OCI-LY1 (cell line): ENCODE data around the gene ULBP2.
"Not testable (repeated sequence)": the region's sequence is repeated elsewhere in the genome, so short reads cannot be mapped to it uniquely, and the experiment has no call there.

ENCODE experiments used
- H2AFZ ChIP-seq: fragments of 200-600 bp; sonication (generic), shearing (Covaris generic); 2 replicates; pipeline ENCODE4 v1.6.0; 2014; ENCODE audit warnings: antibody characterized with exemption, mild to moderate bottlenecking, low read length
- H3F3A ChIP-seq: fragments of 200-600 bp; sonication (generic), shearing (Covaris generic); 2 replicates; pipeline ENCODE4 v1.6.0; 2014; ENCODE audit warnings: mild to moderate bottlenecking, antibody characterized with exemption, low read length, moderate library complexity; ENCODE audit not compliant: insufficient read depth
- H3K27ac ChIP-seq: fragments of 200-600 bp; sonication (generic); 2 replicates; pipeline ENCODE4 v1.5.1; 2014; ENCODE audit warnings: low read length, mixed run types, mild to moderate bottlenecking, low read depth; ENCODE audit not compliant: poor library complexity, severe bottlenecking
- H3K27me3 ChIP-seq: fragments of 200-600 bp; sonication (generic); 2 replicates; pipeline ENCODE4 v1.6.0; 2014; ENCODE audit warnings: antibody characterized with exemption, mild to moderate bottlenecking, low read length, moderate library complexity; ENCODE audit not compliant: insufficient read depth
- H3K36me3 ChIP-seq: fragments of 200-600 bp; sonication (generic); 2 replicates; pipeline ENCODE4 v1.6.1; 2014; ENCODE audit warnings: mild to moderate bottlenecking, antibody characterized with exemption, low read length, moderate library complexity, mixed read lengths; ENCODE audit not compliant: insufficient read depth
- H3K4me1 ChIP-seq: fragments of 200-600 bp; sonication (generic); 2 replicates; pipeline ENCODE4 v1.5.1; 2014; ENCODE audit warnings: mild to moderate bottlenecking, low read length, moderate library complexity; ENCODE audit not compliant: insufficient read depth, severe bottlenecking
- H3K4me2 ChIP-seq: fragments of 200-600 bp; sonication (generic), shearing (Covaris generic); 2 replicates; pipeline ENCODE4 v1.6.1; 2014; ENCODE audit warnings: low read length
- H3K4me3 ChIP-seq: fragments of 200-600 bp; sonication (generic); 2 replicates; pipeline ENCODE4 v1.5.1; 2014; ENCODE audit warnings: low read length, low read depth, mild to moderate bottlenecking, mixed read lengths; ENCODE audit not compliant: poor library complexity, severe bottlenecking
- H3K79me2 ChIP-seq: fragments of 200-600 bp; shearing (Covaris generic); 2 replicates; pipeline ENCODE4 v1.6.1; 2016; ENCODE audit warnings: mixed run types, low read length, mixed read lengths; ENCODE audit not compliant: insufficient read depth
- H3K9ac ChIP-seq: fragments of 200-600 bp; sonication (generic), shearing (Covaris generic); 2 replicates; pipeline ENCODE4 v1.6.1; 2014; ENCODE audit warnings: mild to moderate bottlenecking, low read length, mixed read lengths
- H3K9me2 ChIP-seq: fragments of 200-600 bp; sonication (generic), shearing (Covaris generic); 2 replicates; pipeline ENCODE4 v1.6.1; 2014; ENCODE audit warnings: low read depth, mild to moderate bottlenecking, low read length, mixed read lengths
- H3K9me3 ChIP-seq: fragments of 200-600 bp; shearing (Covaris generic); 2 replicates; pipeline ENCODE4 v1.6.1; 2014; ENCODE audit warnings: low read length, mixed read lengths
- H4K20me1 ChIP-seq: fragments of 200-600 bp; sonication (generic), shearing (Covaris generic); 2 replicates; pipeline ENCODE4 v1.6.0; 2016; ENCODE audit warnings: mild to moderate bottlenecking, low read length; ENCODE audit not compliant: insufficient read depth
- CTCF ChIP-seq: fragments of 200-600 bp; sonication (generic), shearing (Covaris generic); IDR thresholded peaks from 2 replicates; pipeline ENCODE4 v1.5.1; 2017; ENCODE audit warnings: mild to moderate bottlenecking, antibody characterized with exemption, low read length, moderate library complexity, mixed read lengths
- EZH2 ChIP-seq: fragments of 200-600 bp; sonication (generic), shearing (Covaris generic); IDR thresholded peaks from 2 replicates; pipeline ENCODE4 v1.8.0; 2017; ENCODE audit warnings: borderline replicate concordance, mixed run types, mild to moderate bottlenecking, antibody characterized with exemption, low read length, moderate library complexity, mixed read lengths

The ULBP2 gene

GRCh38 chr6:149910721-149911151, 31.1 kb upstream of the ULBP2 start:
- TF ChIP-seq CTCF: no peak
- TF ChIP-seq EZH2: no peak
- Histone ChIP-seq H3K4me2 (no peak overlapping the region), H3K9ac (no peak overlapping the region), H3K9me3 (no peaks in the 10 kb centered on the region), H3K36me3 (no peaks in the 10 kb centered on the region), H3K79me2 (no peaks in the 10 kb centered on the region), H3K27me3 (no peaks in the 10 kb centered on the region; the same call in 1 of the 2 replicates), H4K20me1 (no peaks in the 10 kb centered on the region), H3K9me2 (no peaks in the 10 kb centered on the region), H2AFZ (no peak overlapping the region), H3F3A (no peaks in the 10 kb centered on the region), H3K27ac (no peak overlapping the region), H3K4me3 (no peak overlapping the region), H3K4me1 (no peaks in the 10 kb centered on the region)

GRCh38 chr6:149912680-149913079, 29.1 kb upstream of the ULBP2 start:
- not testable (repeated sequence) for H3F3A ChIP-seq, H3K9me2 ChIP-seq, H3K4me1 ChIP-seq, H3K27ac ChIP-seq, H3K79me2 ChIP-seq, H3K4me3 ChIP-seq, H3K4me2 ChIP-seq, H3K9ac ChIP-seq, H3K27me3 ChIP-seq, H2AFZ ChIP-seq, H3K36me3 ChIP-seq, H3K9me3 ChIP-seq, H4K20me1 ChIP-seq

GRCh38 chr6:149913085-149913484, 28.7 kb upstream of the ULBP2 start:
- no peaks in the 10 kb centered on the region for H3K36me3 ChIP-seq
- H3K4me3 ChIP-seq: no peak overlapping the region
- no peak overlapping the region for H2AFZ ChIP-seq
- H4K20me1 ChIP-seq: no peaks in the 10 kb centered on the region
- H3K4me1 ChIP-seq: no peaks in the 10 kb centered on the region
- H3K9me2 ChIP-seq: no peaks in the 10 kb centered on the region
- no peaks in the 10 kb centered on the region for H3K79me2 ChIP-seq
- H3K27me3 ChIP-seq: no peaks in the 10 kb centered on the region; the same call in 1 of the 2 replicates
- H3F3A ChIP-seq: no peaks in the 10 kb centered on the region
- H3K9ac ChIP-seq: no peak overlapping the region
- no peak overlapping the region for H3K27ac ChIP-seq
- H3K4me2 ChIP-seq: no peak overlapping the region
- H3K9me3 ChIP-seq: no peaks in the 10 kb centered on the region
- TF ChIP-seq EZH2 (no peak), CTCF (no peak)

GRCh38 chr6:149913540-149914240, 28.1 kb upstream of the ULBP2 start:
- H3K4me1 ChIP-seq: no peaks in the 10 kb centered on the region
- no peaks in the 10 kb centered on the region for H3K9me2 ChIP-seq
- no peak overlapping the region for H3K4me3 ChIP-seq
- H3K79me2 ChIP-seq: no peaks in the 10 kb centered on the region
- H3K27me3 ChIP-seq: no peaks in the 10 kb centered on the region; the same call in 1 of the 2 replicates
- no peaks in the 10 kb centered on the region for H3F3A ChIP-seq
- no peaks in the 10 kb centered on the region for H3K9me3 ChIP-seq
- no peak overlapping the region for H3K27ac ChIP-seq
- no peaks in the 10 kb centered on the region for H4K20me1 ChIP-seq
- H3K9ac ChIP-seq: no peak overlapping the region
- no peak overlapping the region for H3K4me2 ChIP-seq
- no peak overlapping the region for H2AFZ ChIP-seq
- TF ChIP-seq EZH2 (no peak), CTCF (no peak)
- no peaks in the 10 kb centered on the region for H3K36me3 ChIP-seq
